ENCODE results near the gene ADGRF3.
"Not testable (repeated sequence)": the region's sequence is repeated elsewhere in the genome, so short reads cannot be mapped to it uniquely, and the experiment has no call there.

ADGRF3 gene

GRCh38 chr2:26349690-26350089 is 3.1 kb upstream of the ADGRF3 start:
- DNase-seq (ENCODE audit: low spot score), result no peak

GRCh38 chr2:26347286-26347865 is 787 bp upstream of the ADGRF3 start:
- DNase-seq (ENCODE audit: low spot score), result peak; percentile 9

- peak; percentile 100 for DNase-seq (ENCODE audit: low spot score)
Measured at GRCh38 chr2:26345545-26346453, 790 bp downstream of the ADGRF3 start, which contains the start of gene SELENOI. TSS of gene SELENOI (plus strand) at chr2:26346143. CDS start at chr2:26346233, 90 bp downstream.

DNA sequence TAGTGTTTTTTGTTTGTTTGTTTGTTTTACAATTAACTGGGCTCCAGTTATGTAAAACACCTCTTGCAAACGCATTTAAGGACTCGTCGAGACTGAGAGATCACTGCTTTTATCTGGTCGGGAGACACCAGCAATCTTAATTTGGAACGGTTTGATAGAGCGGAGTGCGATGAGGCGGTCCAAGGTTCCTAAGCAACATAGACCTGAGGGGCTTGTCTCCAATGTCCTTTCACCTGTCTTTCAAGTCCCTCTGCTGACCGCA is 1.4 kb downstream of the ADGRF3 start:
- no peak for DNase-seq (ENCODE audit: low spot score)

DNA sequence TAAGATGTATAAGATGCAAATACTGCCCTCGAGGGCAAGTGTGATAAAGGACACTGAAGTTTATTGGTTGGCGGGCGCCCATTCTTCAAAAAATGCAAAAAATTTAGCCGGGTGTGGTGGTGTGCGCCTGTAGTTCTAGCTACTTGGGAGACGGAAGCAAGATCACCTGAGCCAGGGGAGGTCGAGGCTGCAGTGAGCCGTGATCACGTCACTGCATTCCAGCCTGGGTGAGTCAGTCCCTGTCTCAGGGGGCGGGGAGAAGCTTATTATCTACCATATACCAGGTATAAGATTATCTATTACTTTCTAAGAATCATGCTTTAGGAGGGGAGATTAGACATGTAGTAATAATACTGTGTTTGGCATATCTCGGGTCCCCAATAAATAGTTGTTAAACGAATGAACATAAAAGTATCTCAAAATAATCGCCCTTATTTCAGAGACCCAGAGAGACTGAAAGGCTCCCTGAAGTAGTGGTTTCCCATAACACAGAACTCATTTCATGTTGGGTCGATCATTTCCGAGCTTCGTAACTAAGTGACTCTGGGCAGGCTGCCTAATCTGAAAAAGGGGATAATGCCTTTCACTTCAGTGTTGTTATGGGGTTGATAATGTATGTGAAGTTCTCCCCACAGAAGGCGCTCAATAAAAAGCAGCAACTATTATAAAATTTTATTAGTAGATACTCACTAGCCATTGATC is 1.9 kb downstream of the ADGRF3 start:
- DNase-seq (ENCODE audit: low spot score), result no peak

GRCh38 chr2:26340831-26341230 is 5.8 kb downstream of the ADGRF3 start:
- DNase-seq (ENCODE audit: low spot score), result no peak

DNA sequence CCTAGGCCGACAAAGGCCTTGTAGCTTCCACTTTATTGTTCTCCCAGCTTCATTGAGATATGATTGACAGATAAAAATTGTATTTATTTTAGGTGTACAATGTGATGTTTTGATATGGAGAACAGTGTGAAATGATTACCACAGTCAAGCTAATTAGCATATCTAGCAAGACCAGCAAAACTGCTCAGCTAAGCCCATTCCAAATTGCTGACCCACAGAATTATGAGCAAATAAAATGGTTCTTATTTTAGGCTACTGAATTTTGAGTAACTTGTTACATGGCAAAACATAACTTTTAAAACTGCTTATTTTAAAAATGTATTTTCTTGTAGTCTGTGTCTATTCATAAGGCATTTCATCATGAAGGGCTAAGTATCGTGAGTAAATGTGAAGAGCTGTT is 9.3 kb downstream of the ADGRF3 start:
- no peak for DNase-seq (ENCODE audit: low spot score)

DNA sequence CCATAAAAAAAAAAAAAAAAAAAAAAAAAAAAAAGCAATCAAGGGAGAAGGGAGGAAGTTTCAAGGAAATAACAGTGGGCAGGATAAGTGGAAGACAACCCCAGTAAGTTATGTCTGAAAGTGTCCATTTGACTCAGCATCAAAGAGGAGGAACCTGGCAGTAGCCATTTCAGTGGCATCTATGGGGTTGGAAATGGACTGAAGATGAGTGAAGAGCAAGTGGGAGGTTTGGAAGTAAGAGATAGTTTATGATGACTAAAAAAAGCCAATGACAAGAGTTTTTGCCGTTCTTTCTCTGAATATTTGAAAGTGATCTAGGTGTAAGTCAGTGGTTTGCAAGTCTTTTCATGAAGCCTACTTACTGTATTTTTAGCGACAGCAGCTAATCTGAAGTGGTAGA is 9.9 kb downstream of the ADGRF3 start:
- no peak for DNase-seq (ENCODE audit: low spot score)

DNA sequence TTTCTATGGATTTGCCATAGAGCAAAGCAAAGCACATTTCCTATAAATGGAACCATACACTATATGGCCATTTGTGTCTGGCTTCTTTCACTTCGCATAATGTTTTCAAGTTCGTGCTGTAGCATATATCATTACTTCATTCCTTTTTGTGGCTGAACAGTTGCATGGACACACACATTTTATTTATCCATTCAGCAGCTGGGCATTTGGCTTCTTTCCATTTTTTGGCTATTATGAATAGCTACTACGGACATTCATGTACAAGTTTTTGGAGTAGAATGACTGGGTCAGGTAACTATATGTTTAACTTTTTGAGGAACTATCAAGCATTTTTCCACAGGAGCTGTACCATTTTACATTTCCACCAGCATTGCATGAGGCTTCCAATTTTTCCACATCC is 11.4 kb downstream of the ADGRF3 start:
- DNase-seq (ENCODE audit: low spot score), result no peak

DNA sequence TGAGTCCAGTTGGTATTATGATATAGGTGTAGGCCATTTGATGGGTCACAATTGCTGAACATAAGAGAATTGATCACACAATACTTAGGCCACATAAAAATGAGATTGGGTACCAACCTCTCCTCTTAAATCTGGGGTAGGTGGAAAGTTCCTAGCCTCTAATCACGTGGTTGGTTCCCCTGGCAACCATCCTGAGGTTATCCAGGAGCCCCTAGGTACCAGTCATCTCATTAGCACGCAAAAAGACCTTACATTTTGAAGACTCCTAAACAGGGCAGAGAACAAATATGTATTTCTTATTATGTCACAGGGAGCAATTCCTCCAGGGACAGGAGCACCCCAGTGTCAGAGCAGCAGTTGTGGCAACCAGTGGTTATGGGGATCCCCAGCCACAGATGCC is 13.3 kb downstream of the ADGRF3 start:
- DNase-seq (ENCODE audit: low spot score), result no peak

GRCh38 chr2:26331321-26331720 is 15.3 kb downstream of the ADGRF3 start:
- not testable (repeated sequence) for DNase-seq (ENCODE audit: low spot score)

DNA sequence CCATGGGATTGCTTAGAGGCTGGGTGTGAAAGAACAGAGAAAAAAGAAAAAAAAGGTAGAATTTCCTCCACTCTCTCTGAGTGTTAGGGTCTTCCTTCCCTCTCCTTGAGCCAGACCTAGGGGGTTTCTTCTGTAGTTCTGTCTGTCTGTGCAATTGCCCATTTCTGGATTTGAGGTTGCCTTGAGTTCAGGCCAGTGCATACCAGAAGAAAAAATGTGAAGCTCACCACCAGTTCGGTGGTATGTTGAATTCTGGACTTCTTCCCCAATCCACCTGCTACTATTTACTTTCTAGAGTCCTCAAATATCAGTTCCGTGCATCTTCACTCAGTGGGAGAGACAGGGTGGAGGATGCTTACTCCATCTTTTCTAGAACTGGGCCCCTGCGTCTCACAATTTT is 16.0 kb downstream of the ADGRF3 start:
- DNase-seq (ENCODE audit: low spot score), result no peak

- peak; percentile 89 for DNase-seq (ENCODE audit: low spot score)
Measured at GRCh38 chr2:26330114-26330549, 16.5 kb downstream of the ADGRF3 start.

- not testable (repeated sequence) for DNase-seq (ENCODE audit: low spot score)
Measured at GRCh38 chr2:26329083-26329482, 17.5 kb downstream of the ADGRF3 start.

DNA sequence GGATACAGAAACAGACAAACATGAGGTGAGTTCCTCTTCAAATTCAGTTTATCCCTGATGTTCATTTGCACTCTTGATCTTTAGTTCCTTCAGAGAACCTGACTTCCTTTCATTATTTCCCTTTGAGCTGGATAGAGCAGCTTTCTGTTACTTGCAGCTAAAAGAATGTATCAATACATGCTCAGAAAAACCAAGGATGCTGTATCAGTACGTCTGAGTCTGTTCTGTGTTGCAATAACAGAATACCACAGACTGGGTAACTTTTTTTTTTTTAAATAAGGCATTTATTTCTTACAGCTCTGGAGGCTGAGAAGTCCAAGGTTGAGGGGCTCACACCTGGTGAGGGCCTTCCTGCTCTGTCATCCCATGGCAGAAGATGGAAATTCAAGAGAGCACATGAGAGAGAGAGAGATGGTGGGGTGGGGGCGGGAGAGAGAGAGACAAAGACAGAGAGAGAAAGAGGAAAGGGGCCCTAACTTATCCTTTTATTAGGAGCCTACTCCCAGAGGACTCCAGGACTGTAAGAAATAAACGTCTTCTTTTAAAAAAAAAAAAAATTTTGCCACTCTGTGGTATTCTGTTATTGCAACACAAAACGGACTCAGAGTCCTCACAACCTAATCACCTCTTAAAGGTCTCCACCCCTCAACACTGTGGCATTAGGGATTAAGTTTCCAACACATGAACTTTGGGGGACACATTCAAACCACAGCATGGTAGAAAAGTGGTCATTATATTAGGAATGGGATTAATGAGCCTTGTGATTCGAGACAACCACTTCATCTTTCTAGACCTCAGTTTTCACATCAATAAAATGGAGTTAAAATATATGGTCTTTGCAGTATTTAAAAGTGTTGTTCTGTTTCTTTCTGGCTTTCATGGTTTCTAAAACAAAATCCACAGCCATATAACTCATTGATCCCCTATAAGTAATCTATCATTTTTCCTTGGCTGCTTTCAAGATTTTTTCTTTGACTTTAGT is 19.0 kb downstream of the ADGRF3 start:
- DNase-seq (ENCODE audit: low spot score), result no peak

- DNase-seq (ENCODE audit: low spot score), result no peak
Measured at GRCh38 chr2:26326514-26326913, 20.1 kb downstream of the ADGRF3 start.

DNA sequence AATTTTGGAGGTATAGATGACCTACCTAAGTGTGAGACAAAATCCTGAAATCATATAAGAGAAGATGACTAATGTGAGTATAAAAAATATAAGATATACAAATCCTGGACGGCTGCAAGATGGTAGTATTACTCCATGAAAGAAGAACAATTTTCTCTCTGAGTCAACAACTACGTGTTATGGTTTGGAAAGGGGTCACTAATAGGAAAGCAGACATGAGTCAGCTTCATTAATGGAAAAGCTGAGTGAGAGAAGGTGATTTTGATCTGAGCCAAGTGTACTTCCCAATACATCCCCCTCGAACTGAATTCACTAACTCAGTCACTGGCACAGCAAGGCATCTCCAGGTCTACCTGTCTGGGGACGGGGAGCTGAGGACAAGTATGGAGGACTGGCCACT is 20.7 kb downstream of the ADGRF3 start:
- no peak for DNase-seq (ENCODE audit: low spot score)

DNA sequence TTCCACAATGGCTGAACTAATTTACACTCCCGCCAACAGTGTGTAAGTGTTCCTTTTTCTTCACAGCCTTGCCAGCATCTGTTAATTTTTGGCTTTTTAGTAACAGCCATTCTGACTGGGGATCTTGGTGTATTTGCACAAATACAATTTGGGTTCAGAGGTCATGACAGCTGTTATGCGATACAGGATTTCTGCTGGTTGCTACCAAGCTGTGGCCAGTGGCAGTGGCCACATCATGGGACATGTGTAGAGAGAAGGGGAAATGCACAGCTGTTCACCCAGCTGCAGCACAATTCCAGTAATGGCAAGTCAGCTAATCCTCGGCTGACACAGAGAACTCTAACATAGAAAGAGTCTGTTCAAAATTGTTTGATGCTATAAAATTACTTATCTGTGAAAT is 21.7 kb downstream of the ADGRF3 start:
- no peak for DNase-seq (ENCODE audit: low spot score)

GRCh38 chr2:26324479-26324878 is 22.1 kb downstream of the ADGRF3 start:
- not testable (repeated sequence) for DNase-seq (ENCODE audit: low spot score)

- DNase-seq (ENCODE audit: low spot score), result peak; percentile 94
Measured at GRCh38 chr2:26318950-26319349, 27.6 kb downstream of the ADGRF3 start.

DNA sequence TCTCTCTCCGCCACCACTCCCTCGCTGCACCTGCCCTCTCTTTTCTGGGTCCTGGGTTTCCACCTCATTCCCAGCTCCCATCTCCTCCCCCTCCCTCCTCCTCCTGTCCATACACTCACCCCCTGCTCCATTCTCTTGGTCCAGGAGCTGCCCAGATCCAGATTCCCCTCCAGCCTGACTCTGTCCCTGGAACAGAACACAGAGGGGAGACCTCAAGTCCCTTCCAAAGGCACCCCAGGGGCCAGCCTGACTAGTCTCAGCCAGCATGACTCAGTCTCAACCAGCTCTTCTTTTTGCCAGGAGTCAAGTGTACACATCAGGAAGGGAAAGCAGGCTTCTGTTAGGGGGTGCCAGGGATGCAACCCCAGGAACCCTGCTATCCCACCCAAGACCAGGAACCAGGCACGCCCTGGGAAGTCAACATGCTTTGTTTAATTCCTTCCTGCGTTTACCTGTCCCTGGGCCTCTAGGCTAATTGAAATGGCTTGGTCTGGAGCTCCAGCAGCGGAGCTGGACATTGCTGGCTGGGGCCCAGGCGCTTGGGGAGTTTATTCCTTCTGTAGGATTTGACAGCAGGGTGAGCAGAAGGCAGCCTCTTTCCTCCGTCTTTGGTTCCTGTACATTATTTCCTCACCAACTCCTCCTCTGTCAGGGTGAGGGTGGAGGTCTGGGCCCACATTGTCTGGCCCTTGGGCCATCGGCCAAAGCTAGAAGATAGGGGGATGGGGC is 29.0 kb downstream of the ADGRF3 start:
- DNase-seq (ENCODE audit: low spot score), result peak; percentile 89
